Measurements from ENCODE around the gene ARHGEF10L. TPM values are rescaled to one million over a fixed set of nuclear protein-coding genes. Genes with fewer than 3 reads are reported as not detected.
A peak's percentile ranks its signal among the peaks of the same experiment; 100 is the strongest.

Gene ARHGEF10L
- total RNA-seq, 1 donor from 2014 or later = 89.8 TPM

DNA sequence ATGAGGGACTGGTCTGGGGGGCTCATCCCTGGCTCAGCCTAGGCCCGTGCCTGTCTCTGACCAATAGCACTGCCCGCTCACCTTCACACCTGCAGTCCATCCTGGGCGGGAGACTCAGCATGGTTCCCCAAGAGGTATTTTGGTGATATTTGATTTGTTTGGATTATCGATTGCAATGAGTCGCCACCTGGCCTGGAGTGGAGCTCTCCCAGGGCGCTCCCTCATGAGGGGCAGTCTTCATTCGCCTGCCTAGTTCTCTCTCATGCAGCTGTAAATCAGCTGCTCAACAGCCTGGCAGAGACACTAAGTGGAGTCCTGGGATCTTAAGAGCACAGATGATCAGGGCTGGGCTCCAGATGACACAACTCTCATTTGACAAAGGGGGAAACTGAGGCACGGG lies 125.6 kb downstream of the ARHGEF10L start:
- Mint-ChIP-seq H3K9me3 (ENCODE audit: unreplicated experiment) (peaks cover 8% of the 10 kb centered on the region), H3K4me1 (ENCODE audit: low read depth, unreplicated experiment) (peaks cover 19% of the 10 kb centered on the region), H3K4me3 (ENCODE audit: unreplicated experiment) (no peak overlapping the region), H3K27ac (ENCODE audit: unreplicated experiment) (no peak overlapping the region), H3K36me3 (ENCODE audit: unreplicated experiment) (no peaks in the 10 kb centered on the region), H3K27me3 (ENCODE audit: unreplicated experiment) (peaks cover 13% of the 10 kb centered on the region)
- no peak for TF ChIP-seq CTCF (IDR thresholded peaks at IDR 0.05; ENCODE audit: partially characterized antibody, unreplicated experiment)
- no peak for DNase-seq

DNA sequence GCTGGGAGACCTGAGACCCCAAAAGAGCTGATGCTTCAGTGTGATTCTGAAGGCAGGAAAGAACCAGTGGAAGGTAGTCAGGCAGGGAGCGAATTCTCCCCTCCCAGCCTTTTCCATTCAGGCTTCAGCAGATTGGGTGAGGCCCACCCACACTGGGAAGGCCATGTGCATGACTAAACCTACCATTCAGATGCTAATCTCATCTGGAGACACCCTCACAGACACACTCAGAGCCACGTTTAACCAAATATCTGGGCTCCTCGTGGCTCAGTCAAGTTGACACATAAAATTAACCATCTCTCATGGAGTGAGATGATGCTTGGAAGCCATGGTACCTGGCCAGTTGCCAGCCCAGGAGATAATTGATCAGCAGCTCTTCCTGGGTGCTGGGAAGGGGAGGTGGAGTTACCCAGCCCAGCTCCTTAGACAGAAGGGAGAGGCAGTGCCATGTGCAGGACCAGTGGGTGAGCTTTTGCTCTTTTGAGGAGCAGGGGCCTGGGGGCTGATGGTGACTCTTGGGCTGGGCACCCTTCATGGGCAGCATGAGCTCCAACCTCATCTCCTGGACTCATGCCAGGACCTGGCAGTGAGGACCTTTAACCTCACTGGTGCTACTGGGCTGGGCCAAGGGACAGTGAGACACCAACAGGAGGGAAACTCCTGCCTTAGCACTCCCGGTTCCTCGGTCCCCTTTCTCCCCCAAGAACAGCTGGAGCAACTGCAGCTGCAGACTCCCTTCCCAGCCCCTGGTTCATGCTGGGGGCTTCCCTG lies 126.6 kb downstream of the ARHGEF10L start:
- no peak for DNase-seq
- H3K4me1 Mint-ChIP-seq (ENCODE audit: low read depth, unreplicated experiment) = peaks cover 27% of the 10 kb centered on the region
- H3K36me3 Mint-ChIP-seq (ENCODE audit: unreplicated experiment) = no peaks in the 10 kb centered on the region
- H3K4me3 Mint-ChIP-seq (ENCODE audit: unreplicated experiment) = no peak overlapping the region
- TF ChIP-seq CTCF (IDR thresholded peaks at IDR 0.05; ENCODE audit: partially characterized antibody, unreplicated experiment) = no peak
- H3K9me3 Mint-ChIP-seq (ENCODE audit: unreplicated experiment) = peaks cover 11% of the 10 kb centered on the region
- peaks cover 15% of the 10 kb centered on the region for H3K27me3 Mint-ChIP-seq (ENCODE audit: unreplicated experiment)
- H3K27ac Mint-ChIP-seq (ENCODE audit: unreplicated experiment) = no peak overlapping the region

DNA sequence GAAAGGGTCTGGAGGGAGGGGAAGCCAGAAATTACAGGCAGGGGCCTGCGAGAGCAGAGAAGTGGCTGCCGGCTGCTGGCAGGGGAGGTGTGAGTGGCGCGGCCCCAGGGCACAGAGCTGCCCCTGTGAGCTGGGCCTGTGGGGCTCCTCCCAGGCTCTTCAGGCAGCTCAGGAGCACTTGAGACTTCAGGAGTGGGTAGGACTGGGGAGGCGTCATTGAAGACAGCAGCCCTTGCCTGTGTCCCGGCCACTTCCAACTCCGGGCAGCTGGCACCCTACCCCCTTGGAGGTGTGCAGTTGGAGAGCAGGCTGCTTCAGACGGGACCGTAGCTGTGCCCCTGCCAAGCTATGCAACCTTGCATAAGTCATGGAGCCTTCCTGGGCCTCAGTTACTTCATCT lies 128.1 kb downstream of the ARHGEF10L start:
- no peak for TF ChIP-seq CTCF (IDR thresholded peaks at IDR 0.05; ENCODE audit: partially characterized antibody, unreplicated experiment)

GRCh38 chr1:17668195-17668594 lies 128.7 kb downstream of the ARHGEF10L start:
- H3K27me3 Mint-ChIP-seq (ENCODE audit: unreplicated experiment) = peaks cover 21% of the 10 kb centered on the region
- peak overlapping the region; percentile 20 for H3K4me3 Mint-ChIP-seq (ENCODE audit: unreplicated experiment)
- no peak for DNase-seq
- peaks cover 41% of the 10 kb centered on the region for H3K4me1 Mint-ChIP-seq (ENCODE audit: low read depth, unreplicated experiment)
- no peak overlapping the region for H3K27ac Mint-ChIP-seq (ENCODE audit: unreplicated experiment)
- peaks cover 20% of the 10 kb centered on the region for H3K9me3 Mint-ChIP-seq (ENCODE audit: unreplicated experiment)
- H3K36me3 Mint-ChIP-seq (ENCODE audit: unreplicated experiment) = no peaks in the 10 kb centered on the region
- TF ChIP-seq CTCF (IDR thresholded peaks at IDR 0.05; ENCODE audit: partially characterized antibody, unreplicated experiment) = no peak

More for the DNA sequence above, 128.1 kb downstream of the ARHGEF10L start:
- peaks cover 18% of the 10 kb centered on the region for H3K9me3 Mint-ChIP-seq (ENCODE audit: unreplicated experiment)
- no peak overlapping the region for H3K27ac Mint-ChIP-seq (ENCODE audit: unreplicated experiment)
- H3K36me3 Mint-ChIP-seq (ENCODE audit: unreplicated experiment) = no peaks in the 10 kb centered on the region
- peaks cover 35% of the 10 kb centered on the region for H3K4me1 Mint-ChIP-seq (ENCODE audit: low read depth, unreplicated experiment)
- DNase-seq = no peak
- H3K27me3 Mint-ChIP-seq (ENCODE audit: unreplicated experiment) = peaks cover 17% of the 10 kb centered on the region
- no peak overlapping the region for H3K4me3 Mint-ChIP-seq (ENCODE audit: unreplicated experiment)

GRCh38 chr1:17668624-17669175 lies 129.2 kb downstream of the ARHGEF10L start:
- Mint-ChIP-seq H3K4me1 (ENCODE audit: low read depth, unreplicated experiment) (peaks cover 46% of the 10 kb centered on the region), H3K9me3 (ENCODE audit: unreplicated experiment) (peaks cover 20% of the 10 kb centered on the region), H3K27ac (ENCODE audit: unreplicated experiment) (peak overlapping the region; percentile 28), H3K36me3 (ENCODE audit: unreplicated experiment) (no peaks in the 10 kb centered on the region), H3K4me3 (ENCODE audit: unreplicated experiment) (no peak overlapping the region), H3K27me3 (ENCODE audit: unreplicated experiment) (peaks cover 22% of the 10 kb centered on the region)
- no peak for DNase-seq
- TF ChIP-seq CTCF (IDR thresholded peaks at IDR 0.05; ENCODE audit: partially characterized antibody, unreplicated experiment) = no peak

Data from glutamatergic neuron (in vitro differentiated cells).